ENCODE results near the gene AVEN. TPM values are rescaled to one million over a fixed set of nuclear protein-coding genes. Genes with fewer than 3 reads are reported as not detected.

The AVEN gene
- total RNA-seq, 1 donor from 2014 or later: 51.3 TPM

- FAIRE-seq (no peak), DNase-seq (ENCODE audit: low read depth) (peak; percentile 22)
- Histone ChIP-seq H3K4me3 (ENCODE audit: low read depth, low read length) (no peak overlapping the region), H3K36me3 (ENCODE audit: control insufficient read depth, insufficient read depth, low read length) (no peaks in the 10 kb centered on the region), H3K27me3 (ENCODE audit: control insufficient read depth, insufficient read depth, low read length) (no peaks in the 10 kb centered on the region)
- peak; percentile 48 for TF ChIP-seq CTCF (IDR thresholded peaks at IDR 0.05; ENCODE audit: insufficient read depth, low read length, severe bottlenecking)
These were observed 44.9 kb downstream of the AVEN start for GRCh38 chr15:33994005-33994615.

- no peak for DNase-seq (ENCODE audit: low read depth)
- H3K27me3 ChIP-seq (ENCODE audit: control insufficient read depth, insufficient read depth, low read length): no peaks in the 10 kb centered on the region
- TF ChIP-seq CTCF (IDR thresholded peaks at IDR 0.05; ENCODE audit: insufficient read depth, low read length, severe bottlenecking): no peak
- H3K36me3 ChIP-seq (ENCODE audit: control insufficient read depth, insufficient read depth, low read length): peaks cover 1% of the 10 kb centered on the region
- FAIRE-seq: no peak
- no peak overlapping the region for H3K4me3 ChIP-seq (ENCODE audit: low read depth, low read length)
These were observed 50.6 kb downstream of the AVEN start for GRCh38 chr15:33988384-33988783.

- no peak for TF ChIP-seq CTCF (IDR thresholded peaks at IDR 0.05; ENCODE audit: insufficient read depth, low read length, severe bottlenecking)
- peak; percentile 73 for FAIRE-seq
- Histone ChIP-seq H3K27me3 (ENCODE audit: control insufficient read depth, insufficient read depth, low read length) (no peaks in the 10 kb centered on the region), H3K36me3 (ENCODE audit: control insufficient read depth, insufficient read depth, low read length) (peaks cover 1% of the 10 kb centered on the region), H3K4me3 (ENCODE audit: low read depth, low read length) (no peak overlapping the region)
- DNase-seq (ENCODE audit: low read depth): no peak
These were observed 51.6 kb downstream of the AVEN start for GRCh38 chr15:33987444-33987843.

GRCh38 chr15:33985751-33986150 is 53.3 kb downstream of the AVEN start:
- FAIRE-seq (no peak), DNase-seq (ENCODE audit: low read depth) (no peak)
- Histone ChIP-seq H3K4me3 (ENCODE audit: low read depth, low read length) (no peak overlapping the region), H3K27me3 (ENCODE audit: control insufficient read depth, insufficient read depth, low read length) (no peaks in the 10 kb centered on the region), H3K36me3 (ENCODE audit: control insufficient read depth, insufficient read depth, low read length) (peaks cover 1% of the 10 kb centered on the region)
- no peak for TF ChIP-seq CTCF (IDR thresholded peaks at IDR 0.05; ENCODE audit: insufficient read depth, low read length, severe bottlenecking)

- H3K27me3 ChIP-seq (ENCODE audit: control insufficient read depth, insufficient read depth, low read length): no peaks in the 10 kb centered on the region
- FAIRE-seq (no peak), DNase-seq (ENCODE audit: low read depth) (peak; percentile 27)
- TF ChIP-seq CTCF (IDR thresholded peaks at IDR 0.05; ENCODE audit: insufficient read depth, low read length, severe bottlenecking): no peak
- H3K4me3 ChIP-seq (ENCODE audit: low read depth, low read length): no peak overlapping the region
- H3K36me3 ChIP-seq (ENCODE audit: control insufficient read depth, insufficient read depth, low read length): peaks cover 1% of the 10 kb centered on the region
These were observed 53.7 kb downstream of the AVEN start for GRCh38 chr15:33985287-33985686.

- H3K36me3 ChIP-seq (ENCODE audit: control insufficient read depth, insufficient read depth, low read length): peaks cover 1% of the 10 kb centered on the region
- H3K4me3 ChIP-seq (ENCODE audit: low read depth, low read length): no peak overlapping the region
- no peak for TF ChIP-seq CTCF (IDR thresholded peaks at IDR 0.05; ENCODE audit: insufficient read depth, low read length, severe bottlenecking)
- no peak for DNase-seq (ENCODE audit: low read depth)
- no peaks in the 10 kb centered on the region for H3K27me3 ChIP-seq (ENCODE audit: control insufficient read depth, insufficient read depth, low read length)
- no peak for FAIRE-seq
These were observed 56.5 kb downstream of the AVEN start for GRCh38 chr15:33982516-33982915.

Measured in bronchial epithelial cell (primary cell).